IPS-NIHi11 (cell line): ENCODE data around the gene ERBB4.
"Not testable (repeated sequence)": the region's sequence is repeated elsewhere in the genome, so short reads cannot be mapped to it uniquely, and the experiment has no call there.

Experiments used
- DNase-seq: peaks from one replicate; pipeline ENCODE4 v3.0.0; 2012; ENCODE audit warnings: mixed read lengths, low spot score

ERBB4 gene

DNA sequence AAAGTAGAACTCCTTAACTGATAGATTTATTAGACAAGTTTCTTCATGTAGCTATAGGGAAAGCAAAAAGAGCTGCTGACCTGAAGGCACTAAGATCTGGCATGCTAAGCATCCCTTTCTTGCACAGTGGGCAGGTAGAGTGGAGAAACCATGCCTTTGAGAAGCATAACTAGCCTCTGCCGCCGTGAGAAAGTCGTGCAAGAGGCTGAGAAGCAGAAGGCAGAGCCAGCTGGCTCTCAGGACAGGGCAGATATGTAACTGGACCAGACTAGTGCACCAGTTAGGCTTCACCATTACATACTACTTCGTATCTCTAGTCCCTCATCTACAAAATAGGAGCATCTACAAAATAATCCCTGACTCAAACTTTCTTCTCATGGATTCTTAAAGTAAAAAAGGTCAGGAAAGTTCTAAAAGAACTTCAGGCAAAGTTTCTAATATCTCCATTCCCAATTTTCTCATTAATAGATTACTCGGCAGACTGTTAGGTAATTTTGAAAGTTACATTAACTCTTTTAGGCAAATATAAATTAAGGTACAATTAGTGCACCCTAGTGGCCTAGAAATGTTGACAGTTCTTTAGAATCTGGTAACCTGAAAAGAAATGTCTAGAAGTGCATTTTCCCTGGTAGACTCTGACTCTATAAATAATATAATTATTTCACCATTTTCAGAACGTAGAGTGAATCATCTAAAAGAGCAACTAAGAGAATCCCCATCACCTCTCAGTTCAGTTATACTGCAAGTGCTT, 10.3 kb downstream of the ERBB4 start:
- DNase-seq: no peak

DNA sequence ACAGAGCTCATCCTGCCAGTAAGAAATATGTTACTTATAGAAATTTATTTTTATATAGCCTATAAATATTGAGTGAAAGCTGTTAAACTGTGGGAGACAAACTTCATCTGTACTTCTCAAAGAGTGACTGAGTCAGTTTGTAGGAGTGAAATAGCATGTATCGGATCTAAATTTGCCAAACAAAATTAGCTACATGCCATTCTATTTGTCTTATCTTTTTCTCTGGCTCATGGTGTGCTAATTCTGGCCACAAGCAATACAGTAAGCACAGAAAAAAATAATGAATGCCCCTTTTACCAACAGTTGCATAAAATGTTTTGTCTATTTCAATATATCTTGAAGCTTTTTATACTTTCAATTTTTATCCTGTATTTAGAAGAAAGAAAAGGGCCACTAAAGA, 12.5 kb downstream of the ERBB4 start:
- no peak for DNase-seq

DNA sequence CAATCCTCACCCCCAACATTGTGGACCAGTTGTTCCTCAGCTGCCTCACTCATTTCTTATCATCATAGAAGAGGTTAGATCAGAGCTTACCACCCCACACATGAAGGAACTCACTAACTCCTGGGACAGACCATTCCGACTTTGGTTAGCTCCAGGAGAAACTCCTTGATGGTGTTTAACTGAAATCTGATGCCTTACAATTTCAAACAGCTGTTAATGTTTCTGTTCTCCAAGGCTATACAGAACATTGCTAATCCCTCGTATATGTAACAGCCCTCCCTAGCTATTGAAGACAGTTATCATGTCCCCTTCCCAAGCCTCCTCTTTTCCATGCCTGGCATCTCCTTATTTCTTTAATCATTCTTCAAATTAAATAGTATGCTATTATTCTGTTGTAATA, 14.8 kb downstream of the ERBB4 start:
- DNase-seq: no peak

DNA sequence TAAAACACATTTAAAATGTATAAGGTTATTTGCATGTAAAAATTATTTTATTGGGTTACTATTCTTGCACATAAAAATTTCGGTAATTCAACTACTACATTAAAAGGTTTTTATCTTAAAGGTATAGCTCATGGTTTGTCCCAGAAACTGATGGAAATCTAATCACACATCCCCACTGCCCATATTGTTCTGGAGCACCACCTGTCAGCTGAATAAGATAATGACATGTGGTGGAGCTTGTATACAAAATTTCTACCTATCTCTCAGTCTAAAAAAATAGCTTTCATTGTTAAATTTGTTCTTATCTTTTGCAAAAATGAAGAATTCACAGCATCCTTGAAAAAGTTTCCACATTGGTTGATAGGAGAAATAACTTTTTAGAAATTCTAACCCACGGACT, 18.3 kb downstream of the ERBB4 start:
- no peak for DNase-seq

DNA sequence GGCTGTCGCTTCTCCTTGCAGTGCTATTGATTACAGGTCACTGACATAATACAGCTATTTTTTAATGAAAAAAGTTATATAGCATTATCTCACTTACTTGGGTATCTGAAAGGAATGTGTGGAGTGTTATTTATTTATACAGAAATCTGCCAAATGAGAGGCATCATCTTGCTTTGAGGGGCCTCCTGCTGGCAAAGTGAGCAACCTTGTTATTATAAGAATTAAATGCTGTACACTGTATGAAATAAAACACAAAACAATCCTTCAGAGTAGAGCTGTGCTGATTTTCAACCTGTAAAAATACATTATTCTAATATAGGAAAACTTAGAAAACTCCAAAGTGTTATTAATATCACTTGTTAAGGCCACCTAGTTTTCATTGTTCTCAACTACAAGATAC, 20.9 kb downstream of the ERBB4 start:
- DNase-seq: no peak

DNA sequence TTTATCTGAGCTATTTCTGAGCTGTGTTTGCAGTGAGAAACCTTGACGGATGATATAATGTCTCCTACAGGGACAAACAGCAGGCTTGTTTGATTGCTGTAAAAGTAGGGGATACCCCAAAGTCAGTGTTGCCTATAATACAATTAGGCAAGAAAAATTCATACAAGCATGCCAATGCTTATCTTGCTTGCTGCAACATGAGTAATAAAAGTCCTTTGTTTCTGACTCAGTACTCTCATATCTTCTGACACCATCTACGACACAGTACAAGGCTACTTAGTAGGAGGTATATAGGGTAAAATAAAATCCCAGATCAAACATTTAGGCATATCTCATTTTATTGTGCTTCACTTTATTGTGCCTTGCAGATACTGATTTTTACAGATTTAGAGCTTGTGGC, 33.0 kb downstream of the ERBB4 start:
- no peak for DNase-seq

DNA sequence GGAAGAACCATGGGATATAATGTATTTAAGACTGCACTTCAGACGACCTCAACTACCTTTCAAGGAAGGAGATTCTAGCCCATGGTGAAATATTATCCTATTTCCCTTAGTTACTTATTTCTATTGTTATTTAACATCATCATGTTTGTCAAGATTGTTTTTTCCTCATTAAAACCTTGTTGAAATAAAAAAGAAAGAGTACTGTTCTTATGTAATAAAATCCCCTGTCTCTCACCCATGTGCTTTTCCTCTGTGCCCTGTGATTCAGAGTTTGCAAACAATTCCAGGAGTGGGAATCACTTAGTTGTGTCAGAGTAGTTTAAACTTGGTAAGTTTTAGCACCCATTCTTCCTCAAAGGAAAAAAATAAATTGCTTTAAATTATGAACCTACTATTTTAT, 43.6 kb downstream of the ERBB4 start:
- no peak for DNase-seq

DNA sequence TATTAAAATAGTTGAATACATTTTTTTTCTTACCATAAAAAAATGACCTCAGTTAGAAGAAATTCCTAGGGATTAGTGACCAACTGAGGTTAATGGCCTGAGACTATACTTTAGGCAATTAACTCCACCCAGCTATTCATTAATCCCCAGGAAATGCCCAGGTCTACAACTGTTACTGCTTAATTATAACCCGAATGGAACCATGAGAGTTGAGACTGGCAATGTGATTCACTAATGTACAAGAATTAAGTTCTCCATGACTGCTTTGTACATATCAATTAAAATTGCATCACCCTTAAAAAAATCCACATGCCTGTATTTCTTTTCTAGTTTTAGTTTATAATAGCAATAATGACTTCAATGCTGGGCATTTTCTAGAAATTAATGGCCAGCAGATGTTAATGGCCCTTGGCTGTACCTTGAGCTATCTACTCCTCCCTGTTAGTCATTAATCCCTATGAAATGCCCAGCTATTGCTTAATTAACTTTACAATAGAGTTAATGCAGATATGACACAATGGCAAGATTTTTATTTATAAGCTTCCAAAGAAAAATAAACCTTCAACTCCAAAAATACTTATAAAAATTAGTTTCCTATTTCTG, 44.1 kb downstream of the ERBB4 start:
- DNase-seq: no peak

DNA sequence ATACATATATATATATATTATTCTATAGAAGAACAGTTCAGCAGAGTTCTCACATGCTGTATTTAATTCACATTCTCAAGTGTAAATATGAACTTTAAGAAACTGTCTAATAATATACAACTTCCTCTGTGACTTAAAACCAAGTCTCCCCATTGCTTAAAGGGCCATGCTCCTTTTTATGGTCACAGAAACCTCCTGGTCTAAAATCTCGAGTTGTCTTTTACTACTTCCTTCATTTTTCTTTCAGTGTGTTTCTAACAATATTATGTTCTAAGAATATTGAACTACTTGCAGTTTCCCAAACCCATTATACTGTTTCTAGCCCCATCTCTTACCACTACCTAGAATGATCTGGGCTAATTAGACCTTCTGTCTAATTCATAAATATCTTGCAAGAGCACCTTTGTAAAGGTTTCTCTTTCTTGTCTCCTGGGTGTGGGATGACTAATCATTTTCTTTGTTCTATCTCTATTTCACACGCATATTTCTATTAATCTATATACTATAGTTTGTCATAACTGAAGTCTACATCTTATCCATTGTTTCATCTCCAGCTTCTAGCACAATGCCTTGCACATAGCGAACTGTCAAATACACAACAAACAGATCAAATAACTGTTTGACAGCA, 48.8 kb downstream of the ERBB4 start:
- no peak for DNase-seq

DNA sequence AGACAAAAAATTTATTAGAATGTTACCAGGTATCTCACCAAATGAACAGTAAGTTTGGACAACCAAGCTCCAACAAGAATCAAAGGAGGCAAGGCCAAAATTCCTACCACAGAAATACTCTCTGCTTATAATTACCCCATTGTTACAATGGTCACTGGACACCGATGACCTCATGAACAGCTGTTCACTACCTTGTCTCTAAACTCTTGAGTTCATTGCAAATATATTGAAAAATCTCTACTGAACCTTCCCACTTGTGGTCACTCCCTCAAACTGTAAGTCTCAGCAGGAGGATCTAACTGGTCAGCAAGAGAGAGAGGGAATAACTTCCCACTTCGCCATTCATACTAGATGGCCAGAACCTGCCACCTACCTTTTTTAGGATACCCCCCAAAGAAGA, 50.0 kb downstream of the ERBB4 start:
- no peak for DNase-seq

DNA sequence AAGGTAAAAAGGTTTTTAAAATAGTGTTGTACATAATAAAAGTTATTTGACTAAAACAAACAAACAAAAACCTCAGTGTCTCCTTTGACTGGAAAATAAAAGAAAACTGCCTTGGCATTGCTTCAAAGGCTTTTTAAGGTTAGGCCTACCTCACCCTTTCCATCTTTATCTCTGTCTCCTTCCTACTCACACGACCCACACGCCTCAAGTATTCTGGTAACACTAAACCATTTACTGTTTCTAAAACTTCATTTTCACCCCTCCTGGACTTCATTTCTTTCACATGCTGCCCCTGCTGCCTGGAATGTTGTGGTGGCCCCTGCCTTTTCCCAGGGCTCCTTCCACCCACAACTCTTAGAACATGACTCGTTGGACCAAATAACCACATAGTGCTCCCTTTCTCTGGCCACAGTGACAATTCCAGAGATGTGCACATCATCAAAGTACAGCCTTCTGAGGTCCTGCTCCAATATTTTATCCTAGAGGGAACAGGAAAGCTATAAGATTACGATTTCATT, 54.0 kb downstream of the ERBB4 start:
- DNase-seq: no peak

DNA sequence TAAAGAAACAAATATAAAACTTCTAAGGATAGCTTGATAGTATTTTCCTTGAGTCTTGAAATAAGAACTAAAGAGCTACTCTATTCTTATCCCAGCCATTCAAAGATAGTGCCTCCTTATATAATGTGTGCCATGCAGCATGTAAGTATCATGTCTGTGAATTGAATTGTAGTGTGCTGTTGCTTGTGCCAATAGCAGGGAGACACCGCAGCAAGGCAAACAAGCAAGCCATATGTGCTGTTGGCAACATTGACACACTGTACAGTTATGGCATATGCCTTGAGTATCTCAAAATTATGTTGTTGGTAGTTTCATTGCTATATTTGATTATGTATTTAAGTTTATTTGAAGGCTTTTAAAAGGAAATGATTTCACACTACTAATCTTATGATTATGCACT, 58.2 kb downstream of the ERBB4 start:
- no peak for DNase-seq

DNA sequence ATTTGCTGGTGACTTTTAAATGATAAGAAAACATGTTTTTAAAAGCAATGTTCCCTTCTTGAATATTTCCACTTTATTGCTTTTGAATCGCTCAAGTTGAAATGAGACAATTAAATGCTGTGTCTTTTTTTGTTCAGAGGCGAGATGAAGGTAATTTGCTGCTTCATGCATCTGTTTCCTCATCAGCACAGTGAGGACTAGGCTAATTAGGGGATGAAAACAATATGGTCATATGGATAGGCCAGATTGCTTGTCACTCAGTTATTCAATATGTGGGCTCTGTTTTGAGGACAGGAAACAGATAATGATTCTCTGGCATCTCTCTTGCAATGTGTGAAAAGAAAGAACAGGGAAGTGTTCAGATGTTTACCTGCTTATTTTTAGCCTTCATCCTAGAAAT, 61.0 kb downstream of the ERBB4 start:
- DNase-seq: no peak

DNA sequence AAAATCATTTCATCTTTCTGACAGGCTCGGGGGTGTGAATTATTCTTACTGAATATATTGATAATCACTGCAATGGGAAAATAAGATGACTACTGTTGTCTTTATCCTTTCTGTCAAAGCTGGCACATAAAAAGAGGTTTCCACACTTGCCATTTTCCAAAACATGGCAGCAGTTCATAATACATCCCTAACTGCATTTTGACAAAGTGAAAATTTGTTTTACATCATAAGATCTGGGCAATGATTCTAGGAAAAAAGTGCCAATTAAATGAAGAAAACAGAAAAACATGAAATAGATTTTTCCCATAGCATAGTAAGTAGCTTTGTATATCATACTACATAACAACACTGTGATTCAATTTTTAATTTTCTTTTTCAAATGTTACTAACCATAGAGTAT, 65.4 kb downstream of the ERBB4 start:
- no peak for DNase-seq

DNA sequence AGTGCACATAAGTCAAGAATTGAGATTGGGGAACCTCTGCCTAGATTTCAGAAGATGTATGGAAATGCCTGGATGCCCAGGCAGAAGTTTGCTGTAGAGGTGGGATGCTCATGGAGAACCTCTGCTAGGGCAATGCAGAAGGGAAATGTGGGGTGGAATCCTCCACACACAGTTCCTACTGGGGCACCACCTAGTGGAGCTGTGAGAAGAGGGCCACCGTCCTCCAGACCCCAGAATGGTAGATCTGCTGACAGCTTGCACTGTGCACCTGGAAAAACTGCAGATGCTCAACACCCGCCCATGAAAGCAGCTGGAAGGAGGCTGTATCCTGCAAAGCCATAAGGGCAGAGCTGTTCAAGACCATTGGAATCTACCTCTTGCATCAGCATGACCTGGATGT, 71.1 kb downstream of the ERBB4 start:
- DNase-seq: not testable (repeated sequence)

DNA sequence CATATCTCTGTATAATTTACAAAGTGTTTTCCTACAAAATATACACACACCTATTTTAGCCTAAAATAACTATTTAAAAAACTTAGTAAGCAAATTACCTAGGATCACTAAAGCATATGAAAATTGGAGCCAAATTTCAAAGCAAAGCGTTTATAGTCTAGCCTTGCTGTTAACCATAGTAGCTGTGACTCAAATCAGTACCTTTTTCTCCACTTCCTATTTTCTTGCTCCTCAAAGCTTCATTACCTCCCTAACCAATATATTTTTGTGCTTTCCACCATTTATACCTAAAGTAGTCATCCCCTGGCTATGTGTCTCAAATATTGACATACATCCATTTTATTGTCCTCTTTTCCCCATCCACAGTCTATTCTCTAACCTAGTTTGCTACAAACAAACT, 73.1 kb downstream of the ERBB4 start:
- no peak for DNase-seq

DNA sequence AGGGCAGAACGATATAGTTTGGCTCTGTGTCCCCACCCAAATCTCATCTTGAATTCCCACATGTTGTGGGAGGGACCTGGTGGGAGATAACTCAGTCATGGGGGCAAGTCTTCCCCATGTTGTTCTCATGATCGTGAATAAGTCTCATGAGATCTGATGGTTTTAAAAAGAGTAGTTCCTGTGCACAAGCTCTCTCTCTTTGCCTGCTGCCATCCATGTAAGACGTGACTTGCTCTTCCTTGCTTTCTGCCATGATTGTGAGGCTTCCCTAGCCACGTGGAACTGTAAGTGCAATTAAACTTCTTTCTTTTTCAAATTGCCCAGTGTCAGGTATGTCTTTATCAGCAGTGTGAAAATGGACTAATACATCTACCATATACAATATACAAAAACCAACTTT, 76.9 kb downstream of the ERBB4 start:
- not testable (repeated sequence) for DNase-seq

DNA sequence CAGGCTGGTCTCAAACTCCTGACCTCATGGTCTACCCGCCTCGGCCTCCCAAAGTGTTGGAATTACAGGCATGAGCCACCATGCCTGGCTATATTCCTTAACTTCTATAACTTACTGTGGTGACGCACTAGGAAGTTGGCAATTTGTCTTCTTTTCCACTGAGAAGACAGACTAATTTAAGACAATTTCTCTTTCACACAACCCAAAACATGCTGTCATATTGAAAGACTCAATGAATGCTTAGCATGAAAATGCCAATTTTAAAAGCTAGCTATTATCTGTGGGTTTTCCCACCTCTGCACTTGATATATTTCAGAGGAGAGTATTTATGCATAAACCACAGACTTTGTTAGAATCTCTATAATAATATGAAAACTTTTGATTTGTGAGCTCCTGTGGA, 84.5 kb downstream of the ERBB4 start:
- no peak for DNase-seq

DNA sequence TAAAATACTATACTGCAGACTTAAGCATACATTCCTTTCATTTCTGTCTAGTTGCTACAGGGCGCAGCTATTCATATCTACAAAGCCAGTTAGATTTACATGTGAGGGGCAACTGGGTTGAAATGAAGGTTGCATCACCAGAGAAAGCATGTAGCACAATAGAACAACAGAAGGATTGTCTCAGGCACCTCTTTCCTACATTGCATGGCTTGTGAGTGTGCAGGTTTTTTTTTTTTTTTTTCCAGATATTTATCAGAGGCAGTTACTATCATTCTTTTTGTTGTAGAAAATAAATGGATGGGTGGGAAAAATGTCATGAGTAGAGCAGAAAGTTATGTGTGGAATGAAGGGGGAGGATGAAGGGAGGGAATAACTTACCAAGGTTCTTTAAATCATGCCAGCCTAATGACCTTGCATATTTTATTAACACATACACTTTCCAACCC, 86.8 kb downstream of the ERBB4 start:
- peak; percentile 24 for DNase-seq

DNA sequence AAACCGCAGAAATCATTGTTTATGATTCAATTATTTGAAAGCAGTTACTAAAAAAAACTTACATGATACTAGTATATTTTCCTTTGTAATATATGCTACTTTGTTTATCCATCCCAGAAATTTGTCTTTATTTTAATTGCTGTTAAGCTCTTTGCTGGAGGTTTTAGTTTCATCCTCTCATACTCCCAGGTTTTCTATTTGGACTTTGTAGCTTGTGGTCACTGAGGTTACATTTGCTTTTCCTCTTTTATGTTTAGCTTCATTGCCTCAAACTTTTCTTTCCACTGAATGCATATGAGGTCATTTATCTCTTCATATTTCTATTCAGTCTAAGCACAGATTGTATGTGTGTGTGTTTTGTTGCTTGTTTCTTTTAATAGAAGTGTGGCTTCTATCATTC, 89.9 kb downstream of the ERBB4 start:
- DNase-seq: no peak

DNA sequence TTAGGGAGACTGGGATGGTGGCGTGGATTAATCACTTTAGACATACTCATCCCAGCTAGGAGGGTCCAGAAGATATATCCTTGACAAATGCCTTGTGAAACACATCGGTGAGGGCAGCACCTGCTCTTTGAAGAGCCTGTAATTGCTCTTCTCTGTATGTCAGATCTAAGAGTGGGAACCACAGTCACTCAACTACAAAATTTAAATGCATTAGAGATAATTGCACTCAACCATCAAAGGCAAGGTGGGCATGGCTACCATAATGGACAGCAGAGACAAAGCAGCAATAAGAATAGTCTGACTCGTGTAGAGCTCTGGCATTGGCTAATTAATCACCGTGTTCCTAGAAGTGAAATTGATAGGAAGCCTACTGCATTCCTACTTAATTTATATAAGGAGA, 96.8 kb downstream of the ERBB4 start:
- no peak for DNase-seq

DNA sequence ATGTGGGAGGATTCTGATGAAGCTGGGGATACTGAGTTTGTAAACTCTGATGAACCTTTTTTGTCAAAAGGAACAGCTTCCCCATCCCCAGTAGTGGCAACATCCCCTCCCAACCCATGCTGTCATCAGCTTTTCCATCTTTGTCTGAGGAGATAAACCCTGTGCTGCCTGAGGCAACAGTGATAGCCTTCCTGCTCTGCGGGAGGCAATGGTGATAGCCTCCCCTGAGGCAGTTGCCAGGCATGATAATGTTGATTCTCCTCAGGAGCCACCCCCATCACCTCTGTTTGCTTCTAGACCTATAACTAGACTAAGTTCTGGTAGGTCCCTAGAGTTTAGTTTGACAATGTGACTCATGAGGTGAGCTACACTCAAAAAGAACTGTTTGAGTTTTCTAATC, 97.5 kb downstream of the ERBB4 start:
- no peak for DNase-seq

DNA sequence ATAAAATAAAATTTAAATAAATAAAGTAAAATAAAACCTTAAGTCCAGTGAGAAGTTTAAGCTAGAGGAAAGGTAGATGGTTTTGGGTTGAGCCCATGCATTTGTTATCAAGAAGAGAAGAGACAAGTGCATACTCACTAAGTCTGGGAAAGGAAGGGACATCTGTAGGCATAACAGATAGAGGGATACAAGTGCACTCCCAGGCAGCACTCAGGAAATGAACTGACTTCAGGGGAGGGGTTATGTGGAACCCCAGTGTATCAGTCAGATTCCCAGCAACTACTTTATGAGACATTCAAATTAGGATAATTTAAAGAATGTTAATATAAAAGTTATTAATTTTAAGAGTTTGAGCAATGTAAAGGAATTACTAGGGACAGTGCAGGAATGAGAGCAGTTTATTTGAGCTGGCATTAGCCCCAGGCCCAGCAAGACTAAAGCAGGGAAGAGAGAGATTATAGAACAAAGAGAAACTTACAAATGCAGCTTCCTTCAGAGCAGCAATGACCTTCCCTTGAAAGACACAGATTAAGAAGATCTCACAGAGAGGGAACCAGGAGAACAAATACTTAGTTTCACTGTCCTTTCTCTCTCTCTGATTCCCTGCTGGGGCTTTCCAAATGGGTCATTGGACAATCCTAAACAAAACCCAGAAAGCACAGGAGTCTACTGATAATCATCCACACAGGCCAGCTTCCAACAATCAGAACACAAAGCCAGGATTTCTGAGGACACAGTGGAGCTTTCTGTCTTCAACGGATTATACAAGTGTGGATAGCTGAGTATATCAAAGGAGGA, 109.7 kb downstream of the ERBB4 start:
- DNase-seq: peak; percentile 51
